Esophagus mucosa (tissue), 1 donor: ENCODE results near the gene RAB23. TPM values are rescaled to one million over a fixed set of nuclear protein-coding genes. Genes with fewer than 3 reads are reported as not detected.
A peak's percentile ranks its signal among the peaks of the same experiment; 100 is the strongest.

Source experiments
- ATAC-seq: fragments of 200-7000 bp; cut with Tn5 transposase; one replicate; pipeline ENCODE4 v1.9.1; 2020
- total RNA-seq: library from RNA; stranded (reverse); gene quantifications from one replicate; pipeline ENCODE4 v1.2.4, GENCODE V29; 2023
- donor health status: DM: yes; HTN: yes; CAD: no.

Gene RAB23
- total RNA-seq, 1 donor from 2014 or later, result 2.4 TPM

- peak; percentile 36 for ATAC-seq
Observed at GRCh38 chr6:57242505-57242904, 20.4 kb upstream of the RAB23 start.

GRCh38 chr6:57226221-57226620 is 4.1 kb upstream of the RAB23 start:
- ATAC-seq, result no peak

- ATAC-seq, result no peak
Observed at GRCh38 chr6:57224769-57225515, 2.8 kb upstream of the RAB23 start.

GRCh38 chr6:57222743-57223077 is 603 bp upstream of the RAB23 start:
- no peak for ATAC-seq

- peak; percentile 60 for ATAC-seq
Observed at GRCh38 chr6:57221191-57221935, 744 bp downstream of the RAB23 start.

GRCh38 chr6:57220083-57220703 is 1.9 kb downstream of the RAB23 start:
- ATAC-seq, result no peak

- no peak for ATAC-seq
Observed at GRCh38 chr6:57217270-57217669, 4.8 kb downstream of the RAB23 start.

- peak; percentile 38 for ATAC-seq
Observed at GRCh38 chr6:57216235-57217101, 5.6 kb downstream of the RAB23 start.

- no peak for ATAC-seq
Observed at GRCh38 chr6:57215260-57215659, 6.8 kb downstream of the RAB23 start.

- ATAC-seq, result no peak
Observed at GRCh38 chr6:57210060-57210459, 12.0 kb downstream of the RAB23 start.

GRCh38 chr6:57209030-57209429 is 13.1 kb downstream of the RAB23 start:
- ATAC-seq, result no peak

- no peak for ATAC-seq
Observed at GRCh38 chr6:57207872-57208271, 14.2 kb downstream of the RAB23 start.

- ATAC-seq, result no peak
Observed at GRCh38 chr6:57207141-57207540, 15.0 kb downstream of the RAB23 start.

- no peak for ATAC-seq
Observed at GRCh38 chr6:57205550-57206328, 16.4 kb downstream of the RAB23 start.

- no peak for ATAC-seq
Observed at GRCh38 chr6:57201718-57202117, 20.4 kb downstream of the RAB23 start.

- ATAC-seq, result no peak
Observed at GRCh38 chr6:57198926-57199636, 23.0 kb downstream of the RAB23 start.

- no peak for ATAC-seq
Observed at GRCh38 chr6:57195457-57195856, 26.6 kb downstream of the RAB23 start.

GRCh38 chr6:57193177-57193576 is 28.9 kb downstream of the RAB23 start:
- ATAC-seq, result no peak

- no peak for ATAC-seq
Observed at GRCh38 chr6:57190140-57190539, 32.0 kb downstream of the RAB23 start.

- ATAC-seq, result no peak
Observed at GRCh38 chr6:57183336-57183735, 38.8 kb downstream of the RAB23 start.

GRCh38 chr6:57182017-57182432 is 40.1 kb downstream of the RAB23 start:
- ATAC-seq, result no peak
